ENCODE measurements around the gene FKBP4.

GRCh38 chr12:2749580-2749979 lies 45.2 kb upstream of the FKBP4 start:
- TF ChIP-seq CTCF (IDR thresholded peaks at IDR 0.05) (no peak), POLR2A (IDR thresholded peaks at IDR 0.05) (no peak)

Data from adrenal gland (tissue), 5 donors.